Lung (tissue), 12 donors: ENCODE results near the gene PCDH1. TPM values are rescaled to one million over a fixed set of nuclear protein-coding genes. Genes with fewer than 3 reads are reported as not detected.

ENCODE experiments used
- ATAC-seq: fragments of 200-7000 bp; cut with Tn5 transposase; one replicate; pipeline ENCODE4 v1.9.1; 2020; ENCODE audit warnings: moderate number of reproducible peaks; ENCODE audit not compliant: insufficient read depth, low FRiP score
- DNase-seq, 3 donors: peaks; one replicate each; pipeline ENCODE4 v3.0.0-alpha.2; 2013 to 2017
- H3K27ac ChIP-seq, 2 donors: one replicate each; pipeline ENCODE4 v1.5.1; 2013; ENCODE audit warnings: mild to moderate bottlenecking in 2 of 2, moderate library complexity in 2 of 2, control low read depth in 1 of 2, inconsistent platforms in 1 of 2, low read depth in 1 of 2, low read length in 1 of 2
- H3K27me3 ChIP-seq, 3 donors: one replicate each; pipeline ENCODE4 v1.5.1; 2013; ENCODE audit warnings: low read length in 2 of 3; ENCODE audit not compliant: control insufficient read depth in 3 of 3, insufficient read depth in 3 of 3
- H3K36me3 ChIP-seq, 4 donors: one replicate each; pipeline ENCODE4 v1.5.1; 2013; ENCODE audit warnings: low read length in 4 of 4, mild to moderate bottlenecking in 1 of 4, moderate library complexity in 1 of 4; ENCODE audit not compliant: control insufficient read depth in 4 of 4, insufficient read depth in 4 of 4
- H3K4me1 ChIP-seq, 5 donors: one replicate each; pipeline ENCODE4 v1.5.1; 2013; ENCODE audit warnings: low read length in 5 of 5, mild to moderate bottlenecking in 2 of 5, moderate library complexity in 1 of 5; ENCODE audit not compliant: control insufficient read depth in 5 of 5, insufficient read depth in 5 of 5
- H3K4me3 ChIP-seq: one replicate; pipeline ENCODE4 v1.5.1; 2013; ENCODE audit warnings: mild to moderate bottlenecking, control low read depth, moderate library complexity
- H3K9ac ChIP-seq, 2 donors: one replicate each; pipeline ENCODE4 v1.5.1; 2013; ENCODE audit warnings: low read length in 2 of 2, control low read depth in 1 of 2; ENCODE audit not compliant: insufficient read depth in 1 of 2
- H3K9me3 ChIP-seq, 4 donors: one replicate each; pipeline ENCODE4 v1.5.1; 2013; ENCODE audit warnings: low read length in 3 of 4, mild to moderate bottlenecking in 1 of 4, moderate library complexity in 1 of 4; ENCODE audit not compliant: control insufficient read depth in 4 of 4, insufficient read depth in 3 of 4
- WGBS, 2 donors: extraction: QIAGEN DNeasy Blood & Tissue Kit; methylation state at CpG; one replicate each; pipeline ENCODE4 v1.1.7; 2013; 5-methylcytosine and 5-hydroxymethylcytosine counted together
- polyA plus RNA-seq, 2 donors: library from polyadenylated mRNA; stranded (reverse); fragments of 200-250 nt; gene quantifications; one replicate each; pipeline ENCODE4 v1.2.1, GENCODE V29; 2013
- total RNA-seq, 2 donors: library from RNA; depleted of rRNA in 1 of 2; stranded (reverse); fragments of >200 nt in 1 of 2; gene quantifications; one replicate each; pipeline ENCODE4 v1.2.1, GENCODE V29; 2014 to 2021
- TF ChIP-seq, protein P1 (sequence below): IDR thresholded peaks from 2 replicates; pipeline ENCODE4 v1.5.1; 2012; ENCODE audit warnings: mild to moderate bottlenecking; ENCODE audit errors: control extremely low read depth, extremely low read depth
- donor health status: control.
- donor health status: control.
- donor health status: Bipolar disorder and iron deficiency.
- donor health status: healthy.
- donor health status: DM: yes; HTN: yes; CAD: no.

PCDH1 gene
- total and polyA plus RNA-seq, 4 donors, result 18.2 to 70.2 (median 44.4) TPM

DNA sequence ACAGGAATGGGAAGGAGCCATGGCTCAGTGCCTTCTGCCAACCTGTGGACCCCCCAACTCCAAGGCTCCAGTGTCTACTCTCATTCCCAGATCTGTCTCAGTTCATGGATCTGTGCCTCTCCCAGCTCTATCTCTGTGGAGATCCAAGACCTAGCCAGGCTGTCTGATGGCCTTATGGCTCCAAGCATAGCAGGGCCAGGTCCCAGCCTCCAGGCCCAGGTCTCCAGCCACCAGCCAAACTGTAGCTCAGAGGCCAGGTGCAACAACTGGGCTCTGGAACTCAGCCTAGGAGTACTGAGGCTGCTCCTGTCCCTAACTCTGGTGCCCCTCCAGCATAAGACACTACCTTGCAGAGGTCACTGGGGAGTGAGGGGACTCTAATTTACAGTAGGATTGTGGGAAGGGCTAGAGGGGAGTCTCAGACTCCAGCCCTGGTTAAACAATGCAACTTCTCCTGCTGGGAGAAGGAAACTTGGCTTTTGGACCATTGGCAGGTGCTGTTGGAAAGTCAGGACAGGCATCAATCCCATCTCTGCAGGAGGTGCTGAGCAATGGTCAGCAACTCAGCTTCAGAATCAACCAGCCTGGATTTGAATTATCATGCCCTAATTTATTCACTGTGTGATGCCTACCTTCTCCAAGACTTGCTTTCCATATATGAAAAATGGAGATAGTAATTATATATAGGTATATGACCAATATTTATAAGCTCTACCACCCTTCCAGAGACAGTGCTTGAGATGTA is 63.0 kb downstream of the PCDH1 start:
- no peak overlapping the region for H3K4me3 ChIP-seq
- H3K4me1 ChIP-seq, result peaks cover 0 to 16% (median 0%) of the 10 kb centered on the region in 5 donors
- ATAC-seq (no peak), DNase-seq (no peak)
- H3K9ac ChIP-seq, result no peak overlapping the region
- H3K27me3 ChIP-seq, result peaks cover 0 to 16% (median 2%) of the 10 kb centered on the region in 3 donors
- peak overlapping the region in 1 of 2 donors; percentile 30 for H3K27ac ChIP-seq
- H3K36me3 ChIP-seq, result no peaks in the 10 kb centered on the region
- H3K9me3 ChIP-seq, result no peaks in the 10 kb centered on the region
- TF ChIP-seq, protein P1, sequence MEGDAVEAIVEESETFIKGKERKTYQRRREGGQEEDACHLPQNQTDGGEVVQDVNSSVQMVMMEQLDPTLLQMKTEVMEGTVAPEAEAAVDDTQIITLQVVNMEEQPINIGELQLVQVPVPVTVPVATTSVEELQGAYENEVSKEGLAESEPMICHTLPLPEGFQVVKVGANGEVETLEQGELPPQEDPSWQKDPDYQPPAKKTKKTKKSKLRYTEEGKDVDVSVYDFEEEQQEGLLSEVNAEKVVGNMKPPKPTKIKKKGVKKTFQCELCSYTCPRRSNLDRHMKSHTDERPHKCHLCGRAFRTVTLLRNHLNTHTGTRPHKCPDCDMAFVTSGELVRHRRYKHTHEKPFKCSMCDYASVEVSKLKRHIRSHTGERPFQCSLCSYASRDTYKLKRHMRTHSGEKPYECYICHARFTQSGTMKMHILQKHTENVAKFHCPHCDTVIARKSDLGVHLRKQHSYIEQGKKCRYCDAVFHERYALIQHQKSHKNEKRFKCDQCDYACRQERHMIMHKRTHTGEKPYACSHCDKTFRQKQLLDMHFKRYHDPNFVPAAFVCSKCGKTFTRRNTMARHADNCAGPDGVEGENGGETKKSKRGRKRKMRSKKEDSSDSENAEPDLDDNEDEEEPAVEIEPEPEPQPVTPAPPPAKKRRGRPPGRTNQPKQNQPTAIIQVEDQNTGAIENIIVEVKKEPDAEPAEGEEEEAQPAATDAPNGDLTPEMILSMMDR, result no peak

DNA sequence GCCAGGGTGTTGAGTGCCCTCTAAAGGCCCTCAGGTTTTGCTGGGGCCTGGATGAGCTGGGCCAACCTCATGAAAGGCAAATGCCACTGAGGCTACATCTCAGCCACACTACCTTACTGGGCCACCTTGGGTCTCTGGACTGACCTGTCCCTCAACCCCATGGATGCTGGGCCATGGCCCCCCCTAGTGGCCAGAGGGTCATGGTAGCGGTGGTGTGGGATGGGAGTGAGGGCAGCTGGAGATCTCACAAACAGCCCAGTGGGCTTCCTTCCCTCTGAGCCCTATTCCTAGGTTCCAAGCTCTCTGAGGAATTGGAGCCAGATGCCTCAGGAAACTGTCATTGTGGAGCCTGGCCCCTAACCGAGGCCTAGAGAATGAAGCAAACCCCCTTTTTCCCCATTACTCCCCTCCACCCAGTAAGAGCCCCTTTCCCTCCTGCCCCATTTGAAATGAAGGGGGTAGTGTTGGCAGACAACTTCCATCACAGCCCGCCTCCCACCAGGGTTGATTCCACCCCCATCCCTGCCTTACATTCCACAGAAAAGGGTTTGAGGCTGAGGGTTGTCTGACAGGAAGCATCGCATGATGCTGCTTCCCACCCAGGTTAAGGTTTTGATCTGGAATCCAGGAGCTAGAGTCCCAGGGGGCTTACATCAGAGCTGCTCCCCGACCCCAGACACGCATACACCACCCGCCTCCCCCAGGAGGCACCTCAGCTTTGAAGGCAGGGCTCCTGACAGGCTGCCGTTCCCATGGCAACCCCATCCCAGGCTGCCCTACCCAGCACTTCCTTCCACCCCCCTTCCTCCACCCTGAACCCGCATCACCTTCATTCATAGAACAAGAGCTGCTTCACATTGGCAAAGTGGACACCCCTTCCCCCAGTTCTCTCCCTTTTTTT is 63.9 kb downstream of the PCDH1 start:
- no peak for DNase-seq
- peaks cover 0 to 16% (median 0%) of the 10 kb centered on the region in 5 donors for H3K4me1 ChIP-seq

DNA sequence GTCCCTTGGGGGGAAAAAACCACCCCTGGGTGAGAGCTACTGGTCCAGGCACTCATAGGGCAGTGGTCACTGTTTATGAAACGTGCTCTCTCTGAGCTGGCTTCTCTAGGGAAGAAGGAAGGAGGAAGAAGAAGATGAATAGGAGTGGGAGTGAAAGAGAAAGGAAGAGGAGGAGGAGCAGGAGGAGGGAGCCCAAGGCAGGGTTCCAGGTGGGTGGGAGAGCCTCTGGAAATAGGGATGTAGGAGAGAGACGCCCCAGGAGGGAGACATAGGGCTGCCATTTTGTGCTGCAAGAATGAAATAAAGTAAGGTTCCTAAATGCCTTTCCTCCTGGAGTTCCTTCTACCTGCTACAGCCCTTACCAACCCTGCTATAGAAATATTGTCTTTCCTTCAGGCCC is 65.7 kb downstream of the PCDH1 start:
- H3K27me3 ChIP-seq, result peaks cover 0 to 22% (median 14%) of the 10 kb centered on the region in 3 donors
- H3K4me3 ChIP-seq, result no peak overlapping the region
- H3K36me3 ChIP-seq, result no peaks in the 10 kb centered on the region
- 57 to 78% methylated on average over 2 of the region's 2 CpGs for whole genome bisulfite sequencing, 2 donors
- TF ChIP-seq, protein P1, result no peak
- peaks cover 0 to 16% (median 0%) of the 10 kb centered on the region in 5 donors for H3K4me1 ChIP-seq
- no peak overlapping the region for H3K9ac ChIP-seq
- ATAC-seq, result no peak
- H3K27ac ChIP-seq, result no peak overlapping the region
- no peaks in the 10 kb centered on the region for H3K9me3 ChIP-seq
- no peak for DNase-seq

More for the DNA sequence above, 63.9 kb downstream of the PCDH1 start:
- 61 to 71% methylated on average over 9 of the region's 9 CpGs for WGBS, 2 donors
- no peak for ATAC-seq
- Histone ChIP-seq H3K27me3 (peaks cover 0 to 16% (median 2%) of the 10 kb centered on the region in 3 donors), H3K4me3 (no peak overlapping the region), H3K27ac (peak overlapping the region in 1 of 2 donors; percentile 30), H3K9me3 (no peaks in the 10 kb centered on the region), H3K36me3 (no peaks in the 10 kb centered on the region), H3K9ac (no peak overlapping the region)
- TF ChIP-seq, protein P1, result no peak
